Activated T-helper 1 cell treated with anti-CD3 and anti-CD28 coated beads, Interleukin-12 subunit alpha, Interleukin-12 subunit beta, Interleukin-2, Interleukin-4 antibody, amounts not matched to agents 30 ng/mL and 10 ng/mL and 1 ng/mL, durations not matched to agents 14 hours and 24 hours and 36 hours (primary cell): ENCODE measurements around the gene MYL3. TPM values are rescaled to one million over a fixed set of nuclear protein-coding genes. Genes with fewer than 3 reads are reported as not detected.
"Not testable (repeated sequence)": the region's sequence is repeated elsewhere in the genome, so short reads cannot be mapped to it uniquely, and the experiment has no call there.

ENCODE experiments used
- DNase-seq: peaks from one replicate; pipeline ENCODE4 v3.0.0; 2021; ENCODE audit warnings: low spot score
- H3K27ac Mint-ChIP-seq: one replicate; pipeline ENCODE4 v1.8.0; 2021; ENCODE audit warnings: mild to moderate bottlenecking, mixed read lengths
- H3K27me3 Mint-ChIP-seq: one replicate; pipeline ENCODE4 v1.8.0; 2022; ENCODE audit warnings: mild to moderate bottlenecking, moderate library complexity, mixed read lengths; ENCODE audit not compliant: insufficient read depth
- H3K36me3 Mint-ChIP-seq: one replicate; pipeline ENCODE4 v1.8.0; 2021; ENCODE audit warnings: low read depth, mixed read lengths
- H3K4me1 Mint-ChIP-seq: one replicate; pipeline ENCODE4 v1.8.0; 2021; ENCODE audit warnings: low read depth, mixed read lengths
- H3K4me3 Mint-ChIP-seq: one replicate; pipeline ENCODE4 v1.8.0; 2021; ENCODE audit warnings: mild to moderate bottlenecking, moderate library complexity, mixed read lengths
- H3K9me3 Mint-ChIP-seq: one replicate; pipeline ENCODE4 v1.8.0; 2021; ENCODE audit warnings: mixed read lengths
- intact Hi-C: fragments of 100-400 bp; cut with micrococcal nuclease; formaldehyde crosslinking; loops from one replicate; pipeline ENCODE4 v1.15.1; 2024
- total RNA-seq: library from RNA; stranded (reverse); gene quantifications from 2 replicates; pipeline ENCODE4 v1.2.3, GENCODE V29; 2022

The MYL3 gene
- total RNA-seq, 1 donor from 2014 or later: not detected

GRCh38 chr3:46829699-46830208, 33.5 kb downstream of the MYL3 start:
- DNase-seq: no peak
- H3K4me3 Mint-ChIP-seq: no peak overlapping the region
- intact Hi-C loops: no loop called here
- no peaks in the 10 kb centered on the region for H3K9me3 Mint-ChIP-seq
- no peak overlapping the region for H3K27ac Mint-ChIP-seq
- no peaks in the 10 kb centered on the region for H3K36me3 Mint-ChIP-seq
- H3K27me3 Mint-ChIP-seq: peaks cover 5% of the 10 kb centered on the region
- H3K4me1 Mint-ChIP-seq: peaks cover 17% of the 10 kb centered on the region

- H3K4me3 Mint-ChIP-seq: no peak overlapping the region
- DNase-seq: no peak
- H3K27ac Mint-ChIP-seq: no peak overlapping the region
- peaks cover 17% of the 10 kb centered on the region for H3K4me1 Mint-ChIP-seq
- H3K27me3 Mint-ChIP-seq: peaks cover 5% of the 10 kb centered on the region
- peaks cover 19% of the 10 kb centered on the region for H3K9me3 Mint-ChIP-seq
- intact Hi-C loops: no loop called here
- H3K36me3 Mint-ChIP-seq: no peaks in the 10 kb centered on the region
These were observed 37.8 kb downstream of the MYL3 start for GRCh38 chr3:46825450-46825849.

GRCh38 chr3:46824211-46824970, 38.9 kb downstream of the MYL3 start:
- no peak overlapping the region for H3K27ac Mint-ChIP-seq
- no peaks in the 10 kb centered on the region for H3K36me3 Mint-ChIP-seq
- H3K4me1 Mint-ChIP-seq: peaks cover 10% of the 10 kb centered on the region
- intact Hi-C loops: no loop called here
- H3K27me3 Mint-ChIP-seq: peaks cover 5% of the 10 kb centered on the region
- no peak for DNase-seq
- no peak overlapping the region for H3K4me3 Mint-ChIP-seq
- H3K9me3 Mint-ChIP-seq: peaks cover 19% of the 10 kb centered on the region

- H3K27ac Mint-ChIP-seq, DNase-seq, H3K4me1 Mint-ChIP-seq, intact Hi-C loops, H3K27me3 Mint-ChIP-seq, H3K36me3 Mint-ChIP-seq, H3K4me3 Mint-ChIP-seq: not testable (repeated sequence)
- peaks cover 19% of the 10 kb centered on the region for H3K9me3 Mint-ChIP-seq
These were observed 39.9 kb downstream of the MYL3 start for GRCh38 chr3:46823314-46823713.

GRCh38 chr3:46821553-46821952, 41.7 kb downstream of the MYL3 start:
- Mint-ChIP-seq H3K4me1 (no peaks in the 10 kb centered on the region), H3K27ac (no peak overlapping the region), H3K27me3 (peaks cover 6% of the 10 kb centered on the region), H3K36me3 (no peaks in the 10 kb centered on the region), H3K4me3 (no peak overlapping the region), H3K9me3 (peaks cover 19% of the 10 kb centered on the region)
- intact Hi-C loops: no loop called here
- DNase-seq: no peak

GRCh38 chr3:46820852-46821251, 42.4 kb downstream of the MYL3 start:
- Mint-ChIP-seq H3K36me3 (no peaks in the 10 kb centered on the region), H3K27ac (no peak overlapping the region), H3K4me1 (no peaks in the 10 kb centered on the region), H3K9me3 (peaks cover 19% of the 10 kb centered on the region), H3K27me3 (peaks cover 5% of the 10 kb centered on the region), H3K4me3 (no peak overlapping the region)
- DNase-seq: no peak
- intact Hi-C loops: no loop called here

- no peaks in the 10 kb centered on the region for H3K9me3 Mint-ChIP-seq
- H3K27me3 Mint-ChIP-seq: peaks cover 11% of the 10 kb centered on the region
- H3K36me3 Mint-ChIP-seq: no peaks in the 10 kb centered on the region
- H3K27ac Mint-ChIP-seq: no peak overlapping the region
- peak overlapping the region; percentile 50 for H3K4me3 Mint-ChIP-seq
- intact Hi-C loops: loop anchor here (5.0 kb wide), 1 partner anchor 115 kb away; no protein-coding TSS in a partner anchor
- peaks cover 23% of the 10 kb centered on the region for H3K4me1 Mint-ChIP-seq
- DNase-seq: peak; percentile 54
These were observed 50.9 kb downstream of the MYL3 start for GRCh38 chr3:46812237-46812791.

GRCh38 chr3:46811615-46812236, 51.5 kb downstream of the MYL3 start:
- no peak for DNase-seq
- no peaks in the 10 kb centered on the region for H3K36me3 Mint-ChIP-seq
- no peaks in the 10 kb centered on the region for H3K9me3 Mint-ChIP-seq
- intact Hi-C loops: loop anchor here (5.0 kb wide), 1 partner anchor 114 kb away; no protein-coding TSS in a partner anchor
- peaks cover 23% of the 10 kb centered on the region for H3K4me1 Mint-ChIP-seq
- H3K27me3 Mint-ChIP-seq: peaks cover 15% of the 10 kb centered on the region
- H3K27ac Mint-ChIP-seq: no peak overlapping the region
- H3K4me3 Mint-ChIP-seq: no peak overlapping the region

GRCh38 chr3:46808766-46809165, 54.5 kb downstream of the MYL3 start:
- H3K27ac Mint-ChIP-seq, H3K36me3 Mint-ChIP-seq, H3K4me3 Mint-ChIP-seq, intact Hi-C loops, DNase-seq, H3K9me3 Mint-ChIP-seq: not testable (repeated sequence)
- H3K4me1 Mint-ChIP-seq: peaks cover 23% of the 10 kb centered on the region
- peaks cover 18% of the 10 kb centered on the region for H3K27me3 Mint-ChIP-seq

Other genes starting within 250 kb of the MYL3 start
- gene ALS2CL, start 169.8 kb downstream of the MYL3 start, total RNA-seq: 0.10 and 0.22 TPM in 2 replicates
- 0.34 TPM in 1 of 2 replicates, not detected in the other for gene TMIE, start 162.1 kb downstream of the MYL3 start, total RNA-seq
- not detected in 2 replicates for gene PRSS50, start 145.6 kb downstream of the MYL3 start, total RNA-seq
- gene PTH1R, start 14.3 kb upstream of the MYL3 start, total RNA-seq: not detected in 2 replicates
- 68.7 and 69.1 TPM in 2 replicates for gene CCDC12, start 113.3 kb upstream of the MYL3 start, total RNA-seq
- 118 and 119 TPM in 2 replicates for gene NBEAL2, start 116.2 kb upstream of the MYL3 start, total RNA-seq